Vagina (tissue), 2 donors: ENCODE data around the gene VPS11. TPM values are rescaled to one million over a fixed set of nuclear protein-coding genes. Genes with fewer than 3 reads are reported as not detected.

Experiments
- DNase-seq, 2 donors: peaks; one replicate each; pipeline ENCODE4 v3.0.0-alpha.2; 2017; ENCODE audit errors: extremely low spot score in 2 of 2
- H3K27ac ChIP-seq: fragments of 200-600 bp; sonication (generic); one replicate; pipeline ENCODE4 v1.5.1; 2019
- H3K27me3 ChIP-seq: fragments of 200-600 bp; sonication (generic); one replicate; pipeline ENCODE4 v1.5.1; 2019
- H3K36me3 ChIP-seq, 2 donors: fragments of 200-600 bp; sonication (generic); one replicate each; pipeline ENCODE4 v1.5.1; 2017 to 2019
- H3K4me1 ChIP-seq: fragments of 200-600 bp; sonication (generic); one replicate; pipeline ENCODE4 v1.5.1; 2019
- H3K4me3 ChIP-seq, 2 donors: fragments of 200-600 bp; sonication (generic); 1 replicate in 1 of 2; 2 replicates in 1 of 2; pipeline ENCODE4 v1.5.1; 2016 to 2019
- H3K9me3 ChIP-seq: fragments of 200-600 bp; sonication (generic); one replicate; pipeline ENCODE4 v1.5.1; 2019
- CTCF ChIP-seq, 3 experiments: fragments of 450-650 bp in 2 of 3; fragments of 200-600 bp in 1 of 3; sonication (generic) in 1 of 3; IDR thresholded peaks; one replicate each; pipeline ENCODE4 v1.5.1; 2017 to 2019; ENCODE audit warnings: antibody characterized with exemption in 3 of 3, mild to moderate bottlenecking in 2 of 3, moderate library complexity in 2 of 3
- POLR2A ChIP-seq, 2 donors: fragments of 450-650 bp; IDR thresholded peaks; one replicate each; pipeline ENCODE4 v1.6.1; 2017; ENCODE audit warnings: antibody characterized with exemption in 2 of 2, mild to moderate bottlenecking in 2 of 2, moderate library complexity in 2 of 2
- POLR2AphosphoS5 ChIP-seq, 2 donors: sonication (generic); formaldehyde crosslinking; IDR thresholded peaks; one replicate each; pipeline ENCODE4 v1.9.0; 2017; ENCODE audit warnings: antibody characterized with exemption in 2 of 2, mild to moderate bottlenecking in 2 of 2, low read depth in 1 of 2; ENCODE audit not compliant: insufficient read depth in 1 of 2
- intact Hi-C: fragments of 100-400 bp; cut with DNase I; formaldehyde crosslinking; loops from one replicate; pipeline ENCODE4 v1.15.1; 2023
- total RNA-seq: library from RNA; depleted of rRNA; stranded (reverse); fragments of >200 nt; gene quantifications from one replicate; pipeline ENCODE4 v1.2.3, GENCODE V29; 2016

Gene VPS11
- total RNA-seq, 1 donor from 2014 or later, result 56.0 TPM

- no peaks in the 10 kb centered on the region for H3K27me3 ChIP-seq
- no peak overlapping the region for H3K27ac ChIP-seq
- TF ChIP-seq CTCF (IDR thresholded peaks at IDR 0.05) (no peak), POLR2A (IDR thresholded peaks at IDR 0.05) (no peak), POLR2AphosphoS5 (IDR thresholded peaks at IDR 0.05; ENCODE audit: insufficient read depth in 1 of 2, low read depth in 1 of 2) (no peak)
- no peak overlapping the region for H3K4me3 ChIP-seq
- no peak for DNase-seq
- intact Hi-C loops, result no loop called here
- H3K4me1 ChIP-seq, result peaks cover 5% of the 10 kb centered on the region
- H3K9me3 ChIP-seq, result no peaks in the 10 kb centered on the region
- H3K36me3 ChIP-seq, result peaks cover 0 to 39% of the 10 kb centered on the region in 2 donors
Measured at GRCh38 chr11:119115484-119116234, 48.0 kb downstream of the VPS11 start.

- Histone ChIP-seq H3K9me3 (no peaks in the 10 kb centered on the region), H3K27me3 (no peaks in the 10 kb centered on the region), H3K36me3 (peaks cover 0 to 36% of the 10 kb centered on the region in 2 donors), H3K4me3 (no peak overlapping the region), H3K4me1 (peaks cover 8% of the 10 kb centered on the region), H3K27ac (no peak overlapping the region)
- DNase-seq, result no peak
- intact Hi-C loops, result no loop called here
- TF ChIP-seq POLR2AphosphoS5 (IDR thresholded peaks at IDR 0.05; ENCODE audit: insufficient read depth in 1 of 2, low read depth in 1 of 2), result no peak
- no peak for TF ChIP-seq CTCF (IDR thresholded peaks at IDR 0.05)
- TF ChIP-seq POLR2A (IDR thresholded peaks at IDR 0.05), result no peak
Measured at GRCh38 chr11:119116235-119116594, 48.6 kb downstream of the VPS11 start.

GRCh38 chr11:119116601-119117000 lies 49.0 kb downstream of the VPS11 start:
- Histone ChIP-seq H3K4me1 (peaks cover 8% of the 10 kb centered on the region), H3K9me3 (no peaks in the 10 kb centered on the region), H3K4me3 (no peak overlapping the region), H3K27ac (no peak overlapping the region), H3K36me3 (peaks cover 0 to 32% of the 10 kb centered on the region in 2 donors), H3K27me3 (no peaks in the 10 kb centered on the region)
- intact Hi-C loops, result no loop called here
- DNase-seq, result no peak
- TF ChIP-seq POLR2AphosphoS5 (IDR thresholded peaks at IDR 0.05; ENCODE audit: insufficient read depth in 1 of 2, low read depth in 1 of 2) (no peak), POLR2A (IDR thresholded peaks at IDR 0.05) (no peak), CTCF (IDR thresholded peaks at IDR 0.05) (no peak)

- Histone ChIP-seq H3K36me3 (peaks cover 0 to 26% of the 10 kb centered on the region in 2 donors), H3K9me3 (no peaks in the 10 kb centered on the region), H3K27ac (no peak overlapping the region), H3K4me1 (peaks cover 13% of the 10 kb centered on the region), H3K4me3 (no peak overlapping the region), H3K27me3 (no peaks in the 10 kb centered on the region)
- intact Hi-C loops, result no loop called here
- no peak for DNase-seq
- TF ChIP-seq POLR2AphosphoS5 (IDR thresholded peaks at IDR 0.05; ENCODE audit: insufficient read depth in 1 of 2, low read depth in 1 of 2) (no peak), POLR2A (IDR thresholded peaks at IDR 0.05) (no peak), CTCF (IDR thresholded peaks at IDR 0.05) (no peak)
Measured at GRCh38 chr11:119117004-119117706, 49.5 kb downstream of the VPS11 start.

GRCh38 chr11:119118227-119118626 lies 50.6 kb downstream of the VPS11 start:
- Histone ChIP-seq H3K27ac (no peak overlapping the region), H3K4me1 (peaks cover 24% of the 10 kb centered on the region), H3K9me3 (no peaks in the 10 kb centered on the region), H3K4me3 (no peak overlapping the region), H3K27me3 (no peaks in the 10 kb centered on the region), H3K36me3 (peaks cover 0 to 16% of the 10 kb centered on the region in 2 donors)
- intact Hi-C loops, result no loop called here
- TF ChIP-seq POLR2A (IDR thresholded peaks at IDR 0.05), result no peak
- TF ChIP-seq POLR2AphosphoS5 (IDR thresholded peaks at IDR 0.05; ENCODE audit: insufficient read depth in 1 of 2, low read depth in 1 of 2), result no peak
- TF ChIP-seq CTCF (IDR thresholded peaks at IDR 0.05), result no peak
- no peak for DNase-seq
